GM23338 (cell line): ENCODE data around the gene CCDC122. TPM values are rescaled to one million over a fixed set of nuclear protein-coding genes. Genes with fewer than 3 reads are reported as not detected.

Experiments used
- CREB1 ChIP-seq: fragments of 250-450 bp; sonication (Bioruptor Pico); IDR thresholded peaks from 2 replicates; pipeline ENCODE4 v1.5.0; 2020; ENCODE audit warnings: low read depth, mild to moderate bottlenecking, moderate library complexity
- EZH2 ChIP-seq: fragments of 200-600 bp; sonication (generic); IDR thresholded peaks from one replicate; pipeline ENCODE4 v1.8.0; 2017; ENCODE audit warnings: antibody characterized with exemption, mild to moderate bottlenecking, low read depth; ENCODE audit not compliant: unreplicated experiment
- JUNB ChIP-seq: IDR thresholded peaks from one replicate; pipeline ENCODE4 v1.6.1; 2016; ENCODE audit warnings: antibody characterized with exemption; ENCODE audit not compliant: unreplicated experiment
- NANOG ChIP-seq: IDR thresholded peaks from 2 replicates; pipeline ENCODE4 v1.6.1; 2016; ENCODE audit warnings: antibody characterized with exemption, borderline replicate concordance
- POLR2AphosphoS5 ChIP-seq: IDR thresholded peaks from 2 replicates; pipeline ENCODE4 v1.6.1; 2016; ENCODE audit warnings: antibody characterized with exemption, low read depth
- STAT1 ChIP-seq: IDR thresholded peaks from one replicate; pipeline ENCODE4 v1.6.1; 2016; ENCODE audit warnings: antibody characterized with exemption; ENCODE audit not compliant: unreplicated experiment
- ZNF114 ChIP-seq: fragments of 250-450 bp; sonication (Bioruptor Pico); IDR thresholded peaks from 2 replicates; pipeline ENCODE4 v1.5.0; 2020; ENCODE audit warnings: mild to moderate bottlenecking, moderate library complexity
- ZNF331 ChIP-seq: fragments of 250-450 bp; sonication (Bioruptor Pico); IDR thresholded peaks from 2 replicates; pipeline ENCODE4 v1.5.0; 2020; ENCODE audit warnings: low read depth, mild to moderate bottlenecking, moderate library complexity
- polyA plus RNA-seq: library from polyadenylated mRNA; unstranded; fragments of >200 nt; fragmentation: Nextera tagmentation; extraction: Ambion mirVana; gene quantifications from 2 replicates; pipeline ENCODE4 v1.2.1, GENCODE V29; 2016
- total RNA-seq: library from RNA; depleted of rRNA; stranded (reverse); fragments of >200 nt; shearing (Covaris generic); gene quantifications from 2 replicates; pipeline ENCODE4 v1.2.3, GENCODE V29; 2014
- TF ChIP-seq, protein P1 (sequence below): fragments of 250-450 bp; sonication (Bioruptor Pico); IDR thresholded peaks from 2 replicates; pipeline ENCODE4 v1.5.0; 2020; ENCODE audit warnings: mild to moderate bottlenecking, moderate library complexity
- TF ChIP-seq, protein P2 (sequence below): IDR thresholded peaks from 2 replicates; pipeline ENCODE4 v1.6.1; 2016; ENCODE audit warnings: antibody characterized with exemption
- TF ChIP-seq, protein P3 (sequence below), 2 experiments: fragments of 200-600 bp in 1 of 2; sonication (generic) in 1 of 2; conservative IDR thresholded peaks; 2 replicates each; pipeline versions ENCODE4 v1.5.1 to v1.6.1; 2016 to 2017; ENCODE audit warnings: antibody characterized with exemption in 2 of 2, low read depth in 2 of 2, mild to moderate bottlenecking in 2 of 2, moderate library complexity in 1 of 2

The CCDC122 gene
- total and polyA plus RNA-seq, 2 experiments from 2014 or later, result 7.5 to 30.6 TPM

DNA sequence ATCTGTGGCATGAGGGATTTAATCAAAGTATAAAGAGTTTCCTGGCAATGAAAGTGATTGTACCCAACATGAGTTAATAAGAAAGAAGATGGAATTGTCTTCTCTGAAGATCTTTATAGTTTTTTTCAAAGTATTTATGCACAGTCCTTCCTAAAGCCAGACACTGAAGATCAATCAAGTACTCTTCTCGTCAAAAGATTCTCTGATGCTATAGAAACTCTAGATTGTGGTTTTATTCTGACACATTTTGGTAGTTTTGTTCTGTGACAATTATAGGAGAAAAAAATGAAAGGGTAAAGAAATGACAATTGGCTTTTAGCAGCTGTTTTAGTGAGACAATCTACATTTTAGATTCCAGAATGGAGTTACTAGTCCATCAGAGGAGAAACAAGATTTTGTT lies 82.4 kb downstream of the CCDC122 start (continued):
- TF ChIP-seq, protein P1, sequence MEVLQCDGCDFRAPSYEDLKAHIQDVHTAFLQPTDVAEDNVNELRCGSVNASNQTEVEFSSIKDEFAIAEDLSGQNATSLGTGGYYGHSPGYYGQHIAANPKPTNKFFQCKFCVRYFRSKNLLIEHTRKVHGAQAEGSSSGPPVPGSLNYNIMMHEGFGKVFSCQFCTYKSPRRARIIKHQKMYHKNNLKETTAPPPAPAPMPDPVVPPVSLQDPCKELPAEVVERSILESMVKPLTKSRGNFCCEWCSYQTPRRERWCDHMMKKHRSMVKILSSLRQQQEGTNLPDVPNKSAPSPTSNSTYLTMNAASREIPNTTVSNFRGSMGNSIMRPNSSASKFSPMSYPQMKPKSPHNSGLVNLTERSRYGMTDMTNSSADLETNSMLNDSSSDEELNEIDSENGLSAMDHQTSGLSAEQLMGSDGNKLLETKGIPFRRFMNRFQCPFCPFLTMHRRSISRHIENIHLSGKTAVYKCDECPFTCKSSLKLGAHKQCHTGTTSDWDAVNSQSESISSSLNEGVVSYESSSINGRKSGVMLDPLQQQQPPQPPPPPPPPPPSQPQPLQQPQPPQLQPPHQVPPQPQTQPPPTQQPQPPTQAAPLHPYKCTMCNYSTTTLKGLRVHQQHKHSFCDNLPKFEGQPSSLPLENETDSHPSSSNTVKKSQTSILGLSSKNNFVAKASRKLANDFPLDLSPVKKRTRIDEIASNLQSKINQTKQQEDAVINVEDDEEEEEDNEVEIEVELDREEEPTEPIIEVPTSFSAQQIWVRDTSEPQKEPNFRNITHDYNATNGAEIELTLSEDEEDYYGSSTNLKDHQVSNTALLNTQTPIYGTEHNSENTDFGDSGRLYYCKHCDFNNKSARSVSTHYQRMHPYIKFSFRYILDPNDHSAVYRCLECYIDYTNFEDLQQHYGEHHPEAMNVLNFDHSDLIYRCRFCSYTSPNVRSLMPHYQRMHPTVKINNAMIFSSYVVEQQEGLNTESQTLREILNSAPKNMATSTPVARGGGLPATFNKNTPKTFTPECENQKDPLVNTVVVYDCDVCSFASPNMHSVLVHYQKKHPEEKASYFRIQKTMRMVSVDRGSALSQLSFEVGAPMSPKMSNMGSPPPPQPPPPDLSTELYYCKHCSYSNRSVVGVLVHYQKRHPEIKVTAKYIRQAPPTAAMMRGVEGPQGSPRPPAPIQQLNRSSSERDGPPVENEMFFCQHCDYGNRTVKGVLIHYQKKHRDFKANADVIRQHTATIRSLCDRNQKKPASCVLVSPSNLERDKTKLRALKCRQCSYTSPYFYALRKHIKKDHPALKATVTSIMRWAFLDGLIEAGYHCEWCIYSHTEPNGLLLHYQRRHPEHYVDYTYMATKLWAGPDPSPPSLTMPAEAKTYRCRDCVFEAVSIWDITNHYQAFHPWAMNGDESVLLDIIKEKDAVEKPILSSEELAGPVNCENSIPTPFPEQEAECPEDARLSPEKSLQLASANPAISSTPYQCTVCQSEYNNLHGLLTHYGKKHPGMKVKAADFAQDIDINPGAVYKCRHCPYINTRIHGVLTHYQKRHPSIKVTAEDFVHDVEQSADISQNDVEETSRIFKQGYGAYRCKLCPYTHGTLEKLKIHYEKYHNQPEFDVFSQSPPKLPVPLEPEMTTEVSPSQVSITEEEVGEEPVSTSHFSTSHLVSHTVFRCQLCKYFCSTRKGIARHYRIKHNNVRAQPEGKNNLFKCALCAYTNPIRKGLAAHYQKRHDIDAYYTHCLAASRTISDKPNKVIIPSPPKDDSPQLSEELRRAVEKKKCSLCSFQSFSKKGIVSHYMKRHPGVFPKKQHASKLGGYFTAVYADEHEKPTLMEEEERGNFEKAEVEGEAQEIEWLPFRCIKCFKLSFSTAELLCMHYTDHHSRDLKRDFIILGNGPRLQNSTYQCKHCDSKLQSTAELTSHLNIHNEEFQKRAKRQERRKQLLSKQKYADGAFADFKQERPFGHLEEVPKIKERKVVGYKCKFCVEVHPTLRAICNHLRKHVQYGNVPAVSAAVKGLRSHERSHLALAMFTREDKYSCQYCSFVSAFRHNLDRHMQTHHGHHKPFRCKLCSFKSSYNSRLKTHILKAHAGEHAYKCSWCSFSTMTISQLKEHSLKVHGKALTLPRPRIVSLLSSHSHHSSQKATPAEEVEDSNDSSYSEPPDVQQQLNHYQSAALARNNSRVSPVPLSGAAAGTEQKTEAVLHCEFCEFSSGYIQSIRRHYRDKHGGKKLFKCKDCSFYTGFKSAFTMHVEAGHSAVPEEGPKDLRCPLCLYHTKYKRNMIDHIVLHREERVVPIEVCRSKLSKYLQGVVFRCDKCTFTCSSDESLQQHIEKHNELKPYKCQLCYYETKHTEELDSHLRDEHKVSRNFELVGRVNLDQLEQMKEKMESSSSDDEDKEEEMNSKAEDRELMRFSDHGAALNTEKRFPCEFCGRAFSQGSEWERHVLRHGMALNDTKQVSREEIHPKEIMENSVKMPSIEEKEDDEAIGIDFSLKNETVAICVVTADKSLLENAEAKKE, result no peak
- TF ChIP-seq, protein P2, sequence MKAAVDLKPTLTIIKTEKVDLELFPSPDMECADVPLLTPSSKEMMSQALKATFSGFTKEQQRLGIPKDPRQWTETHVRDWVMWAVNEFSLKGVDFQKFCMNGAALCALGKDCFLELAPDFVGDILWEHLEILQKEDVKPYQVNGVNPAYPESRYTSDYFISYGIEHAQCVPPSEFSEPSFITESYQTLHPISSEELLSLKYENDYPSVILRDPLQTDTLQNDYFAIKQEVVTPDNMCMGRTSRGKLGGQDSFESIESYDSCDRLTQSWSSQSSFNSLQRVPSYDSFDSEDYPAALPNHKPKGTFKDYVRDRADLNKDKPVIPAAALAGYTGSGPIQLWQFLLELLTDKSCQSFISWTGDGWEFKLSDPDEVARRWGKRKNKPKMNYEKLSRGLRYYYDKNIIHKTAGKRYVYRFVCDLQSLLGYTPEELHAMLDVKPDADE, result no peak
- TF ChIP-seq JUNB (no peak), ZNF114 (CRISPR knock-in tag) (no peak), NANOG (no peak), STAT1 (no peak), POLR2AphosphoS5 (no peak), EZH2 (no peak), CREB1 (no peak), ZNF331 (CRISPR knock-in tag) (no peak)
- TF ChIP-seq, protein P3, sequence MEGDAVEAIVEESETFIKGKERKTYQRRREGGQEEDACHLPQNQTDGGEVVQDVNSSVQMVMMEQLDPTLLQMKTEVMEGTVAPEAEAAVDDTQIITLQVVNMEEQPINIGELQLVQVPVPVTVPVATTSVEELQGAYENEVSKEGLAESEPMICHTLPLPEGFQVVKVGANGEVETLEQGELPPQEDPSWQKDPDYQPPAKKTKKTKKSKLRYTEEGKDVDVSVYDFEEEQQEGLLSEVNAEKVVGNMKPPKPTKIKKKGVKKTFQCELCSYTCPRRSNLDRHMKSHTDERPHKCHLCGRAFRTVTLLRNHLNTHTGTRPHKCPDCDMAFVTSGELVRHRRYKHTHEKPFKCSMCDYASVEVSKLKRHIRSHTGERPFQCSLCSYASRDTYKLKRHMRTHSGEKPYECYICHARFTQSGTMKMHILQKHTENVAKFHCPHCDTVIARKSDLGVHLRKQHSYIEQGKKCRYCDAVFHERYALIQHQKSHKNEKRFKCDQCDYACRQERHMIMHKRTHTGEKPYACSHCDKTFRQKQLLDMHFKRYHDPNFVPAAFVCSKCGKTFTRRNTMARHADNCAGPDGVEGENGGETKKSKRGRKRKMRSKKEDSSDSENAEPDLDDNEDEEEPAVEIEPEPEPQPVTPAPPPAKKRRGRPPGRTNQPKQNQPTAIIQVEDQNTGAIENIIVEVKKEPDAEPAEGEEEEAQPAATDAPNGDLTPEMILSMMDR (conservative IDR thresholded peaks at IDR 0.05; ENCODE audit: low read depth in 2 of 2), result no peak
